ENCODE measurements around the gene MPPED2.

DNA sequence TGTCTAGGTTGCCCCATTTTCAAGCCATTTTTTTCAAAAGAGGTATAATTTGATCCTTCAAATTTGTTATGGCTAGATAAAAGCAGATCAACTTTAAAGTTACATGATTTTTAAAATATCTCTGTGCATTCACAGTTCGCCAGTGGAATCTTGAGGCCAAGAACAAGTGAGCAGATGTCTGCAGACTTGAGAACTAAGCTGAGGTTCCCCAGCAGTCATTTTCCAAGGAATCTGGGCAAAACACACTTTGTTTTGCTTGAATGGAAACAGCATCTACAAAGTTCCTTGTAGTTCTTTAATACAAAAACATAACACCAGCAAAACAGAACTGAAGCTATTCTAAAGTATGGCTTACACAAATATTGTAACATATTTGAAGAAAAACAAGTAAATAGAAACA lies 7.7 kb downstream of the MPPED2 start:
- TF ChIP-seq SUZ12 (IDR thresholded peaks at IDR 0.05; ENCODE audit: extremely low read depth, insufficient read depth, insufficient read length) (no peak), ZNF274 (IDR thresholded peaks at IDR 0.05; ENCODE audit: low read depth, low read length) (no peak), YY1 (IDR thresholded peaks at IDR 0.05; ENCODE audit: insufficient read depth, insufficient read length) (no peak)
